Measurements from ENCODE around the gene ODAD2.

GRCh38 chr10:27794157-27794556, 204.7 kb downstream of the ODAD2 start:
- TF ChIP-seq CTCF (conservative IDR thresholded peaks at IDR 0.05 in 1 of 2, IDR thresholded peaks at IDR 0.05 in 1 of 2; ENCODE audit: extremely low read depth in 1 of 2, insufficient read depth in 1 of 2, low read depth in 1 of 2, low read length in 2 of 2) = peak; percentile 8 to 31
- TF ChIP-seq EZH2 (IDR thresholded peaks at IDR 0.05; ENCODE audit: borderline replicate concordance, low read length) = no peak

Measured in mammary epithelial cell (primary cell).